Glutamatergic neuron (in vitro differentiated cells): ENCODE measurements around the gene CCL11. TPM values are rescaled to one million over a fixed set of nuclear protein-coding genes. Genes with fewer than 3 reads are reported as not detected.

Source experiments
- DNase-seq: peaks from one replicate; pipeline ENCODE4 v3.0.0; 2022
- H3K27ac Mint-ChIP-seq: one replicate; pipeline ENCODE4 v1.8.0; 2020; ENCODE audit warnings: mild to moderate bottlenecking, mixed read lengths, inconsistent platforms; ENCODE audit not compliant: unreplicated experiment
- H3K27me3 Mint-ChIP-seq: one replicate; pipeline ENCODE4 v1.8.0; 2020; ENCODE audit warnings: mild to moderate bottlenecking, moderate library complexity, mixed read lengths, inconsistent platforms; ENCODE audit not compliant: unreplicated experiment
- H3K36me3 Mint-ChIP-seq: one replicate; pipeline ENCODE4 v1.8.0; 2020; ENCODE audit warnings: mild to moderate bottlenecking, mixed read lengths, inconsistent platforms; ENCODE audit not compliant: unreplicated experiment
- H3K4me1 Mint-ChIP-seq: one replicate; pipeline ENCODE4 v1.8.0; 2020; ENCODE audit warnings: mild to moderate bottlenecking, low read depth, mixed read lengths, inconsistent platforms; ENCODE audit not compliant: unreplicated experiment
- H3K4me3 Mint-ChIP-seq: one replicate; pipeline ENCODE4 v1.8.0; 2020; ENCODE audit warnings: mild to moderate bottlenecking, mixed read lengths, inconsistent platforms; ENCODE audit not compliant: unreplicated experiment
- H3K9me3 Mint-ChIP-seq: one replicate; pipeline ENCODE4 v1.8.0; 2020; ENCODE audit warnings: mild to moderate bottlenecking, moderate library complexity, mixed read lengths, inconsistent platforms; ENCODE audit not compliant: unreplicated experiment
- CTCF ChIP-seq: fragments of 200-600 bp; sonication (generic); IDR thresholded peaks from one replicate; pipeline ENCODE4 v1.5.0; 2021; ENCODE audit not compliant: partially characterized antibody, unreplicated experiment
- total RNA-seq: library from RNA; stranded (reverse); fragmentation: NEBNext Ultra II Directional; extraction: Animal tissue kit (Norgen Biotek cat#: 25700); gene quantifications from one replicate; pipeline ENCODE4 v1.2.1, GENCODE V29; 2021; ENCODE audit not compliant: unreplicated experiment

Gene CCL11
- total RNA-seq, 1 donor from 2014 or later: not detected

- DNase-seq: no peak
- no peak for TF ChIP-seq CTCF
- H3K4me1 Mint-ChIP-seq: no peaks in the 10 kb centered on the region
- peaks cover 5% of the 10 kb centered on the region for H3K27me3 Mint-ChIP-seq
- H3K9me3 Mint-ChIP-seq: peaks cover 8% of the 10 kb centered on the region
- H3K27ac Mint-ChIP-seq: no peak overlapping the region
- no peak overlapping the region for H3K4me3 Mint-ChIP-seq
- H3K36me3 Mint-ChIP-seq: peaks cover 14% of the 10 kb centered on the region
Measured at GRCh38 chr17:34300652-34301370, 15.3 kb downstream of the CCL11 start.

GRCh38 chr17:34301986-34302385 is 16.4 kb downstream of the CCL11 start:
- no peak overlapping the region for H3K4me3 Mint-ChIP-seq
- peaks cover 14% of the 10 kb centered on the region for H3K36me3 Mint-ChIP-seq
- peaks cover 7% of the 10 kb centered on the region for H3K27me3 Mint-ChIP-seq
- H3K4me1 Mint-ChIP-seq: no peaks in the 10 kb centered on the region
- no peak for TF ChIP-seq CTCF
- no peak for DNase-seq
- H3K9me3 Mint-ChIP-seq: peaks cover 8% of the 10 kb centered on the region
- no peak overlapping the region for H3K27ac Mint-ChIP-seq

- H3K9me3 Mint-ChIP-seq: peaks cover 8% of the 10 kb centered on the region
- peaks cover 14% of the 10 kb centered on the region for H3K36me3 Mint-ChIP-seq
- DNase-seq: no peak
- peaks cover 7% of the 10 kb centered on the region for H3K27me3 Mint-ChIP-seq
- no peak for TF ChIP-seq CTCF
- H3K4me3 Mint-ChIP-seq: no peak overlapping the region
- no peaks in the 10 kb centered on the region for H3K4me1 Mint-ChIP-seq
- H3K27ac Mint-ChIP-seq: no peak overlapping the region
Measured at GRCh38 chr17:34302636-34303035, 17.1 kb downstream of the CCL11 start.

GRCh38 chr17:34303606-34304005 is 18.1 kb downstream of the CCL11 start:
- Mint-ChIP-seq H3K4me1 (no peaks in the 10 kb centered on the region), H3K9me3 (peaks cover 5% of the 10 kb centered on the region), H3K4me3 (no peak overlapping the region), H3K27me3 (peaks cover 4% of the 10 kb centered on the region), H3K27ac (no peak overlapping the region), H3K36me3 (peaks cover 11% of the 10 kb centered on the region)
- TF ChIP-seq CTCF: no peak
- no peak for DNase-seq

- H3K27me3 Mint-ChIP-seq: peaks cover 4% of the 10 kb centered on the region
- peaks cover 9% of the 10 kb centered on the region for H3K36me3 Mint-ChIP-seq
- no peak overlapping the region for H3K27ac Mint-ChIP-seq
- no peaks in the 10 kb centered on the region for H3K4me1 Mint-ChIP-seq
- peaks cover 2% of the 10 kb centered on the region for H3K9me3 Mint-ChIP-seq
- no peak for DNase-seq
- no peak for TF ChIP-seq CTCF
- H3K4me3 Mint-ChIP-seq: no peak overlapping the region
Measured at GRCh38 chr17:34305061-34305460, 19.5 kb downstream of the CCL11 start.
